HG02852 (cell line): Measurements from ENCODE around the gene SPARC.
A peak's percentile ranks its signal among the peaks of the same experiment; 100 is the strongest.

Experiments used
- ATAC-seq: cut with Tn5 transposase; IDR thresholded peaks from one replicate; pipeline ENCODE4 v1.9.1; 2021; ENCODE audit warnings: mild to moderate bottlenecking, moderate library complexity; ENCODE audit not compliant: unreplicated experiment

The SPARC gene

DNA sequence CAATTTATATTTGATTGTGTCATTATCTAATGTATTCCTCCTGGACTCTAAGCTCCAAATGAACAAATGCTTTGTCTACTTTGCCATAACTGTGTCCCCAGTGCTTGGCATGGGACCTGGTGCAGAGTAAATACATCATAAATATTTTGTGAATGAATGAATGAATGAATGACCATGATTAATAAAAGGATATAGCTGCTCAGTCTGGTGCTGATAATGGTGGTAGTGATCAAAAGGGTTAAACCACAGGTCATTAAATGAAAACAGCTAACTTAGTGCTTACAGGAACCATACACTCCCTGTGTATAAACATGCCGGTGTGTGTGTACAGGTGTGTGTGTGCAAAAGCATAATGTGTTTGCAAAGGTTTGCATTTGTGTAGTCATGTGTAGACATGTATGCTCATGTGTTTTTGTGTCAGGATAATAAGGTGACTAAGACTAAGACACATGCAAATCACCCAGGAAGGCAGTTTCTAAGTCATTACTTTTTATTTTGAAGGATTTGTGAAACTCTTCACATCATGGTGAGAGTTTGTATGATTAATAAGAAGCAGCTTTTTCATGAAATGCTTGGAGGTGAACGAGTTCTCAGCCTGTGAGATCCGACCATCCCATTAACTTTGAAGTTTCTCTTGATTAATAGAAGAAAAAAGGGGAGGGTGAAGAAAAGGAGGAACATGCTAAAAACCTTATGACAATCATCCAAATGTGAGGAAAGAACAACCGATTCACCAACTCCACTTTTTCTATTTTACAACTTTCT is 24.6 kb downstream of the SPARC start:
- ATAC-seq = peak; percentile 71

DNA sequence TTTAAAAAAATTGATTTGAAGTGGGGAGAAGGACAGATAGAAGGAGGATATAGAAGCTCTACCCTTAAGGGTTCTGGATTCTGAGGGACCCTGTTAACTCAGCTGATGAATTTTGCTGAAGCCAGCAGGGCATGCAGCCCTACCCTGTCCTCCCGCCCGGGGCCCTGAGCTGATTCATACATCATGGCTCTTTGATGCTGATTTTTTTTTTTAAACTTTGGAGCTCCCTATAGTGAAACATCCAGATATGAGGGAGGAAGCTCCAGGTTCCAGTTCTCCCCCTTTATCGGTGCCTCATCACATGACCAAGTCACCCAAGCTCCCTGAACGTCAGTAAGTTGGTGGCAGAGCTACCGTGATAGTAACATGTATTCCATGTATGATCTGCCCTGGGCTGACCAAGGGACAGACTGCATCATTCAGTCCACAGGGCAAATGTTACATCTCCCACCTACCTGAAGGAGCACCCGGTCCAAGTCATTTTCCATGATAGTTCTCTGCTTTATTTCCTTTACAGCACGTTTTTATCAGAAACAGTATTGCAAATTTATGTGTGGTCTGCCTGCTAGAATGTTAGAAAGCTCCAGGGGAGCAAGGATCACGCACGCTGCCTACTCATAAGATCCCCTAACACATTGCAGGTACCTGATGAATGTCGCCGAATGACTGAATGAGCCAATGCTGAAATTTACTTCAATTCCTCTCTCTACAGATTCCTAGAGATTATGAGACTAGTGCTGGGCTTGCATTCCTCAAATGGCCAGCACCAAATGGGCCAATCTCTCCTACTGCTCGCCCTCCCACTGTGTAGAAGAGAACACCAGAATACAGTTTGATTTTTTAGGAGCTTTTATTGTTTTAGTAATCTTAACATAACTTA is 25.9 kb downstream of the SPARC start:
- no peak for ATAC-seq

DNA sequence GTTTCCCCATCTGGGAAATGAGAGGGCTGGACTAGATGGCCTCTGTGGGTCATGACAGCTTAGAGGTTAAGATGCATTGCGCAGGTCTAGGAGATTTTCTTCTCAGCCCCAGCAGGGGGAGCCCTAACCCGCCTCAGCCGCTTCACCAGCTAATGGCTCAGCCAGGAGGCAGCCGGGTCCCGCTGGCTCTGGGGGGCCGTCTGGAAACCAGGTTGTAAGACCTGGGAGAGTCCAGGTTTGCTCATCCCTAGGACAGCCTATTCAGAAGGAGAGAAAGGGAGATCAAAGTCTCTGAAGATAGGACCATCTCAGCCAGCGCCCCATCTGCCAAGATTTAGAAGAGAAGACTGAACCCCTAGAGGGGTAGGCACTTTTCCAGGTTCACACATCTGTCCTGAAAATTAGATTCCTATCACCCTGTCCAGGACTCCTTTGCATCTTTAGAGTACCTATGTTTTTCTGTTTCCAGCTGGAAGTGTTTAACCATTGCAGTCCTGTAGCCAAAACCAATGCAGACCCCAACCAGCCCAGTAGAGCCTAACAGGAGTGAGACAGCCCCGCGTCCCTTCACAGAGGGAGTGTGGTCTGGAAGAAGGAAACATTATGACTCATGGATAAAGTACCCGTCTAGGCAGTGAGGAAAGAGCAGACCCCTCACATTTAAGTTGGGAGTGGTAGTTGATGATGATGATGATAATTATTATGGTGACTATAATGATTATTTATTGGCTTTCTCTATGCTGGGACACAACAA is 27.5 kb downstream of the SPARC start:
- peak; percentile 51 for ATAC-seq

DNA sequence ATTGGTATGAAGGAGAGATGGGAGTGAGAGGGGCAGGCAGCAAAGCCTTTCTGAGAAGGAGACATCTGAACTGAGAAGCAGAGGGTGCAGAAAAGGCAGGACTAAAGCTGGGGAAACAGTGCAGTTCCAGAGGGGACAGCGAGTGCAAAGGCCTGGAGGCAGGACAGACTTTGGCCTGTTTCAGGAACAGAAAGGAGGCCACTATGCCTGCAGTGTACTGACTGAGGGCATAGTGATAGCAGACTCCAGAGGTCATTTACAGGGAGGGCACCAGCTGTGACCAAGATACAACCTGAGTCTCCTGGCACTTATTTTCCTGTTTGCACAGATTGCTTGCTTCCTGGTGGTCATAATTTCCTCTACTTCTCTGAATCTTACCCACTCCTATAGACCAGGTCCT is 29.6 kb downstream of the SPARC start:
- ATAC-seq = no peak

DNA sequence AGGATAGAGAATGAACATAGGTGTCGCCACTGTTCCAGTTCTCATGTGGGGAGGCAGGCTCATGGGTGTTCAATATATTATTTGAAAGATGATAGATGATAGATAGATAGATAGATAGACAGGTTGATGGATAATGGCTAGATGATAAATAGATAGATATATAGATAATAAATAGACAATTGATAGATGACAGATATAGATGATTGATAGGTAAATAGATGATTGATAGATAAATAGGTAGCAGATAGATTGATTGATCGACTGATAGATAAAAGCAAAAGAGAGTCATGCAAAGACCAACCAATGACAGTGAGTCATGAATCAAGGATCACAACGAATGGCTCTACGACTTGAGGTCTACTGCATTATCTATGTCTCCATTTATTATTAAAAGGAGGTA is 30.4 kb downstream of the SPARC start:
- no peak for ATAC-seq

DNA sequence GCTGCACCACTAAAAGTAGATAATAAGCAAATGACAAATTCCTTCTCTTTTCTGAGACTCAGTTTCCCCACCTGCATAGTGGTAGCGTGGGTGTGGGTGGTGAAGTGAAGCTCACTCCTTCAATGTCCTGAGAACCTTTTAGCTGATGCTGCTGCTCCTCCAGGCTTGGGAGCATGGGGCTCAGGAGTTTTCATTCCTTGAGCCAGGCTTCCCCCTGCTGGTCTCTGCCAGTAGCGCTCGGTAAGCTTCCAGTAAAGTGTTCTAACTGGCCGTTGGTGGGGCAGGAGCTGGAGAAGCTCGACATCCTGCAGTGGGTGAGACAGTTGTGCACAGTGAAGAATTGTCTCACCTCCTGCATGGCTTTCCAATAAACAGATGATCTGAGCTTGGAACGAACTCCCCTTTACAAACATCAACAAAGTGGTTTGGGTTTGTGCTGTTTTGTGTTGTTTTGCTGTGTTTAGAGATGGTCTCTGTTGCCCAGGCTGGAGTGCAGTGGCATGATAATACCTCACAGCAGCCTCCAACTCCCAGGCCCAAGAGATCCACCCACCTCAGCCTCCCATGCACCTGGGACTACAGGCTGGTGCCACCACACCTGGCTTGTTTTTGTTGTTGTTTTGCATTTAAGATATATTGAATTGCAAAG is 34.6 kb downstream of the SPARC start:
- ATAC-seq = peak; percentile 98

DNA sequence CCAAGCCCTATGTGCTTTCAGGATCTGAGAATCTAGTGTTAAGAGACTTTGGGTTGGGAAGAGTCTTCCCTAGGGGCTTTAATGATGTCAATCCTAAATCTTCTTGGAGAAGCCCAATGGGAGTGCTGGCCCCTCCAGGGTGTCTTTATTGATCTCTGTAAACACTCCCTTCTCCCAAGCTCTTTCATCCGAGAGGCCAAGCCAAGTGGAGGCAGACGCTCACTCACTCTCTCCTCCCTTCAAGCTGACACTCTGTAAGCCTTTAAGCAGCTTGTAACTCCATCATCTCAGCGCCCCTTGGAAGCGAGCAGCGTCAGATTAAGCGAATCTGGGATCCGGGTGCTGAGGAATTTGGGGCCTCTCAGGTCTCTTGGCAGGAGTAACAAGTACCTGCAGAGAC is 37.7 kb downstream of the SPARC start:
- ATAC-seq = no peak

DNA sequence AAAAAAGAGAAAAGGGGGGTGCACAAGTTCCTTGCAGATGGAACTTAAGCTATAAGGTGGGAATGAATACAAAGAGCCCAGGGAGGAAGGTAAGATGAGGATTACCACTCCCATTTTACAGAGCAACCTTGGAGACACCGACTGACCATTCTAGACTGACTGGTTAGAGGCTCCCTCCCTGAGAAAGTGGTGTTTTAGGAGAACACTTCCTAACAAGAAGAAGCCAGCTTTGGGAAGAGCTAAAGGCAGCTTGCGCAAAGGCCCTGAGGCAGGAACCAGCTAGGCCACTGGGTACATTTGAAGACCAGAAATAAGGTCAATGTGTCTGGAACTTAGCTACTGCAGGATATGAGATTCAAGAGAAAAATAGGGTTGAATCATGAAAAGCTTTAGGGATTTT is 38.6 kb downstream of the SPARC start:
- ATAC-seq = no peak

DNA sequence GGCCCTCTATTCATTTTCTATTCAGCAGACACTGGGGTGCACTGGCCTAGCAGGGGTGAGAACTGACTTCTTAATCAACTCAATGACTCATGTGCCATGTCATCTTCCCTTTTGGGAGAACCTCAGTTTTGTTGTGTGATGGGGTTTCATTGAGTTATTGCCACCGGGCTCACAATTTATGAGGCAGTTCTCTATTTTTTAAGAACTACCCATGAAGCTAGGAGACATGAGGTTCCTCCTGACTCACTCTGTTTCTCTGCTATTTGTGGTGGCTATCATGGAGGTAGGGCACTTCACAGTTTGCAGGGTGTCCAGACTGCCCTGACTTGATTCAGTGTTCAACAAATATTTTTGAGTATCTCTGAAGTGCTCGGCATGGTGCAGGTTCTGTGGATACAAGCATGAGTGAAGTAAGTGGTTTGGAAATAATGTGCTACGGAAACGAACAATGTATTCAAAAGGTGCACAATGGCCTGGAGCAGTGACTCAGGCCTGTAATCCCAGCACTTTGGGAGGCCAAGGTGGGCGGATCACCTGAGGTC is 39.3 kb downstream of the SPARC start:
- ATAC-seq = no peak

DNA sequence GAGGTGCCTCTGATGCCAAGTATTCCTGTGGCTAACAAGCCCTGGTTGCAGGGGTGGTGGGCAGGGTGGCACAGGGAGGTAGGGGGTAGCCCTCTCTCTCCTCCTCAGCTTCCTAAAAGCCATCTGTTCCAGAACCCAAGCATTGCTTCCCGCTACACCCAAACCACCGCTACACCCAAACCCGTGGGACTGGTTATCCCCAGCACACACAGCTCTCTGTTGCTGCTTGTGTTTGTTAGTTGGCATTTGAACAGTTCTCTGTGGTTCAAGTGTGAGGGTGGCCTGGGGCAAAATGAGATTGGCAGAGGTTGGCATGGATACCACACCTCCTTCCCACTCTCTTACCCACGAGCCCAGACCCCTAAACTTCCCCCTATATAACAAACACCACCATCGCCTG is 40.4 kb downstream of the SPARC start:
- ATAC-seq = no peak

DNA sequence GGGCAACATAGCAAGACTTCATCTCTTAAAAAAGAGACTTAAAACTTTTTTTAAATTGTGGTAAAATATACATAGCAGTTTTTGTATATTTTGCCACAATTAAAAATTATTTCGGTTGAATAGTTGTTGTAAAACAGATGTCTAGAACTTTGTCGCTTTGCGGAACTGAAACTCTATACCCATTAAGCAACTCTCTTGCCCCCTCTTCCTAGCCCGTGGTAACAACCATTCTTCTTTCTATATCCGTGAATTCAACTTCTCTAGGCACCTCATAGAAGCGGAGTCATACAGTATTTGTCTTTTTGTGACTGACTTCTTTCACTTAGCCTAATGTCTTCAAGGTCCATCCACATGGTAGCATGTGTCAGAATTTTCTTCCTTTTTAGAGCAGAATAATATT is 43.3 kb downstream of the SPARC start:
- no peak for ATAC-seq

DNA sequence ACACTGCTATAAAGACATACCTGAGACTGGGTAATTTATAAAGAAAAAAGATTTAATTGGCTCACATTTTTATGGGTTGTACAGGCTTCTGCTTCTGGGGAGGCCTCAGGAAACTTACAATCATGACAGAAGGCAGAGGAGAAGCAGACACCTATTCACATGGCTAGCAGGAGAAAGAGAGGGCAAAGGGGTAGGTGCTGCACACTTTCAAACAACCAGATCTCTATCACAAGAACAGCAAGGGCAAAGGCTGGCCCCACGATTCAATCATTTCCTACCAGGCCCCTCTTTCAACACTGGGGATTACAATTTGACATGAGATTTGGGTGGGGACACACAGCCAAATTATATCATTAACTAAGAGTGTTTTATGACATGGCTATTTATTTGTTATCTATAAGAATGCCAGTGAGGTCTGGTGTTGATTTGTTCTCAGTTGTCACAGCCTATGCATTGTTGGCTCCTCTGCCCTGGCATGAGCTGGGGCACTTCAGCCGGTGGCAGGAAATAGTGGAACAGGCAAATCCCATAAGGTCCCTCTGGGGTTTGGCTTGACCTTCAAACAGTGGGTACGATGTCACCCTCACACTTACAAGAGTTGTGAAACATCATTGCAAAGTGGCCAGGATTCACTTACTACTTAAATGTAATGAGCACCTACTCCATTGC is 44.1 kb downstream of the SPARC start:
- ATAC-seq = no peak

DNA sequence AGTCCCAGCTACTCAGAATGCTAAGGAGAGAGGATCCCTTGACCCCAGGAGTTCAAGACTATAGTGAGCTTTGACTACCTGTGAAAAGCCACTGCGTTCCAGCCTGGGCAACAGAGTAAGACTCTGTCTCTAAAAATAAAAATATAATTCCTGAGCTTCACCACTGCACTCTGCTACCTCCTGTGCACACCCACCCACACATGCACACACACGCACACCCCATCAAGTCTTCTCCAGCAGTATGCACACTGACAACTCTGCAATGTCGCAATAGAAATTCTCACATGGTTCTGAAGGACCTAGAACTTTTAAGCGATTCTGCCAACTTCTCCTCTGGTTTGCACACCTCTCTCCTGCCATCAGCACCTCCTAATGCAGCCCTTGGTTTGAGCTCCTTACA is 48.1 kb downstream of the SPARC start:
- ATAC-seq = no peak

DNA sequence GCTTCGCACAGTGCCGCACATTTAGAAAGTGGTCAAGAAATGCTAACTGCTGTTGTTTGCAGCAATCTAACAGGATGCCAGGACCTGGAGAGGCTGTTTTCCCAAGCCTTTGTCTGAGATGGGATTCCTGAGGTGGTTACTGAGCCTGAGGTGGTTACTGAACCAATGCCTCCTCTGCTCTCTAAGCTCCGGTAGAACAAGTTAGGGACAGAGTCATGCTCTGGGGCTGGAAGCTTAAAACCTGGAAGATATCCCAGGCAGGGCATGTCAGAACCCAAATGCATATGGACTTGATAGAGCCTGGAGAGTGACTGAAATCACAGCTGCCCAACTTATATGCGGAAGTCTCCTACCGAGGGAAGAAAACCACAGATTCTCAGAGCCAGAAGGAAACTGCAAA is 49.0 kb downstream of the SPARC start:
- no peak for ATAC-seq

DNA sequence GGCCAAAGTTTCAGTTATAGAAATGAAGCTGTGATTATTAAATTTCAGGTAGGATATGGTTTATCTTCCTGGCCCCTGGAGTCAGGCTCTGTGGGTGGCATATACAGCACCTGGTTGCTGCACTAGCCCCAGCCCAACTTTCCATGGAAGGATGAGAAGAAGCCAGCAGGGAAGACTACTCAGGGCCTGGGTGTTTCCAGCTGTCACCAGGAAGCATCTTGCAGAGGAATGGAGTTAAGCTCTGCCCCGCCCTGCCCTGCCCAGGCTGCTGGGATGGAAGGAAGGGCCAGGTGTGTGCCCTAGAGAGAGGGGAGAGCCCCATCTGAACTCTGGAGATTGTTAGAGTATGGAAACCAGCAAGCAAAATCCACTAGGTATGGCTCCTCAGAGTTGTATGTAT is 52.8 kb downstream of the SPARC start:
- no peak for ATAC-seq

DNA sequence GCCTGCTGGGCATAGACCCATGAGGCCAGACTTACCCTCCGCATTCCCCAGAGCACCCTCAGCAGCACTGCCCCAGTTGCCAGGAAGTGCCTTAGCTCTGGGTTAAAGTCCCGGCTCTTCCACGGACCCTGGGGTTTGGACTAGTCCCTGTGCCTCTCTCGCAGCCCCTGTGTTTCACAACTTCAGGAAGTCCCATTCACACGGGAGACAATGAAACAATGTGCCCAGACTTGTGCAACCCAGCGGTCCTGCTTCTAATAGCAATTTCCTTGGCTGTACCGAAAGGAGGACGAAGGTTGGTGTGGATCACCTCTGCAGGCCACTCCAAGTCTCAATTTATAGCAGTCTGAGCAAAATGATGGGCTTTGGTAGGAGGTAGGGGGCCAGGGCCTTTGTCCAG is 53.8 kb downstream of the SPARC start:
- ATAC-seq = no peak

DNA sequence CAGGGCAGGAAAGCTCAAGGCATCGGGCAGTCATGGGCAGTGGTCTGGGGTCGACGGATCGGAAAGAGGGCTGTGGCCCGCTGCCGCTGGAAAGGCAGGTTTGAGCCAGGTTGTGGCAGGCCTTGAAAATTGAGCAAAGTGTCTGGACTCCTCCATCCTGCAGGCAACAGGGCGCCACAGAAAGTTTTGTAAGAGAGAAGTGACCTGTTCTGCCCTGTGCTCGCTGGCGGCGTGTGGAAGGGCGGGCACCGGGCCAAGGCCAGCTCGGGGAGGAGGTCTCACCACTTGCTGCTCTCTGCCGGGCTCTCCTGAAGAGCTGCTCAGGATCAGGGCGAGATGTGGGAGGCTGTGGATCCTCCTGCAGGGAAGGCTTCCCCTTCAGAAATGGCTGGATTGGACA is 54.2 kb downstream of the SPARC start:
- no peak for ATAC-seq

DNA sequence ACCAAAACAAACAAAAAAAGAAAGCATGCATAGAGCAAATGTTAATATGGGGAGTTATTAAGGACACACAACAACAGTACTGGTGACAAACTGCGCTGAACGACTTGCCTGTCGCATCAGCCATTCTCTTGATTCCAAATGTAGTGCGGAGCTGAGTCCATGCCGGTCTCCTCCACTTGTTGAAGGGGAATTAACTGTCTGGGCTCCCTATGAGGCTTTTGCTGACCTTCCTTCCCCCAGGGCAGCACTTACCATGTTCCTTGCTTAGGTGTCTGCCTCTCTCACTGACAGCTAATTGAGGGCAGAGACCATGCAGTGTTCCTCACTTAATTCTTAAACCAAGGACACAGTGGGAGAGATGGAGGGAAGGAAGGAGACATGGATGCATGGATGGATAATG is 54.8 kb downstream of the SPARC start:
- no peak for ATAC-seq

DNA sequence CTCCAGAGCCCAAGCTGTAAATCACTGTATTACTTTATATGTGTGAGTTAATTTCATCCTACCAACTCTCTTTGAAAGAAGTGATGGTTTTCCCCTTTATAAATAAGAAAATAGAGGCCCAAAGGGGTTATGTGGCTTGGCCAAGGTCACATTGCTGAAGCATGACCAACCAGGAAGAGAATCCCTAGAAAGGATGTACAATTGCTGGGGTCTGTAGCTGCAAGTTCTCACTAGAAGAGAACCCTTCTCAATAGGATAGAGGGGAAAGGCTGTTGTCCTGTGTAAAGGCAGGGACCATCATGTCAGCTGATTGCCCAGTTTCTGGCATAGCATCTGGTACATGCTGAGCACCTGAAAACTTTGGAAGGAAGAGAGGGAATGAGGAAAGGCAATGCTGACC is 56.6 kb downstream of the SPARC start:
- ATAC-seq = no peak

DNA sequence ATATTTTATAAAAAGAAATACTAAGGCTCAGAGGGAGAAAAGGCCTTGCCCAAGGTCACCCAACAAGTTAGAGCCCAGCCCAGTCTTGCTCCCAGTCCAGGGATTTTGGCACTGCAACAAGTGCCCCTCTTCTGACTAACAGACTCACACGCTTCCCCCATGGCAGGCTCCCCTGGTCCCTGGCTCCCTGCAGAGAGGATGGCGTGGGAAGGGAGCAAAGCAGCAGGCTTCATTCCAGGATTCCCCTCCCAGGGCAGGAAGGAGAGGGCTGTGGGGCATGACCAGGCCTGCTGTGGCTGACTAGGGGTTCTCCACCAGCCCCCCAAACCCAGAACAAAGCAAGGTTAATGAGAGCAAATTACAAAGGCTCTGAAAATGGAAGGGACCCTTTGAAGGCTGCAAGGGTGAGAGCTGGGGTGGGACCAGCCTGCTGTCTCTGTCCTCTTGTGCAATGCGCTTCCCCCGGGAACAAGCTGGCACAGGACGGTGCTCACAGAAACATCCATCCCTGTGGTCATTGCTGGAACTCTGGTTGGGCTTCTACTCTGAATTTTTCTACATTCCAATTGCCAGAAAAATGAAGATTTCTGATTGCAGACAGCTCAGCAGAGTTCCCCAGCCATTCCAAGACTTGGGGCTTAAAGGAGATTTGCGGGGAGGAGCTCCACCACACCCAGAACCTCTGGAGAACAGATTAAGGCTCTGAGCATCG is 58.4 kb downstream of the SPARC start:
- ATAC-seq = no peak
